Liver (tissue), 3 donors: ENCODE results near the gene MADD.

Experiments used
- EGR1 ChIP-seq, 2 donors: IDR thresholded peaks; 2 replicates each; pipeline ENCODE4 v1.6.1; 2016 to 2018; ENCODE audit warnings: antibody characterized with exemption in 2 of 2, low read depth in 2 of 2
- FOXA1 ChIP-seq: IDR thresholded peaks from 2 replicates; pipeline ENCODE4 v1.6.1; 2016; ENCODE audit warnings: antibody characterized with exemption
- GABPA ChIP-seq, 2 donors: IDR thresholded peaks in 1 of 2; conservative IDR thresholded peaks in 1 of 2; 2 replicates each; pipeline ENCODE4 v1.6.1; 2016; ENCODE audit warnings: antibody characterized with exemption in 2 of 2, mild to moderate bottlenecking in 1 of 2, moderate library complexity in 1 of 2
- JUND ChIP-seq, 2 donors: IDR thresholded peaks; 2 replicates each; pipeline ENCODE4 v1.6.1; 2016; ENCODE audit warnings: antibody characterized with exemption in 2 of 2
- NR2F2 ChIP-seq: IDR thresholded peaks from 2 replicates; pipeline ENCODE4 v1.6.1; 2016; ENCODE audit warnings: antibody characterized with exemption
- RAD21 ChIP-seq, 2 donors: IDR thresholded peaks; 2 replicates each; pipeline ENCODE4 v1.6.1; 2016; ENCODE audit warnings: antibody characterized with exemption in 2 of 2, mild to moderate bottlenecking in 2 of 2
- TAF1 ChIP-seq: conservative IDR thresholded peaks from 2 replicates; pipeline ENCODE4 v1.6.1; 2016; ENCODE audit warnings: antibody characterized with exemption, mild to moderate bottlenecking
- YY1 ChIP-seq: IDR thresholded peaks from 2 replicates; pipeline ENCODE4 v1.6.1; 2016; ENCODE audit warnings: antibody characterized with exemption, mild to moderate bottlenecking
- TF ChIP-seq, protein P1 (sequence below): fragments of 150-350 bp; IDR thresholded peaks from 2 replicates; pipeline ENCODE4 v1.5.1; 2017; ENCODE audit warnings: improper control_type of control experiment, low read depth, low read length; ENCODE audit not compliant: missing input control
- TF ChIP-seq, protein P2 (sequence below): IDR thresholded peaks from 2 replicates; pipeline ENCODE4 v1.6.1; 2016; ENCODE audit warnings: antibody characterized with exemption, mild to moderate bottlenecking
- TF ChIP-seq, protein P3 (sequence below): IDR thresholded peaks from 2 replicates; pipeline ENCODE4 v1.6.1; 2016; ENCODE audit warnings: antibody characterized with exemption
- TF ChIP-seq, protein P4 (sequence below): IDR thresholded peaks from 2 replicates; pipeline ENCODE4 v1.6.1; 2016; ENCODE audit warnings: antibody characterized with exemption
- donor health status: healthy.
- donor health status: healthy.

DNA sequence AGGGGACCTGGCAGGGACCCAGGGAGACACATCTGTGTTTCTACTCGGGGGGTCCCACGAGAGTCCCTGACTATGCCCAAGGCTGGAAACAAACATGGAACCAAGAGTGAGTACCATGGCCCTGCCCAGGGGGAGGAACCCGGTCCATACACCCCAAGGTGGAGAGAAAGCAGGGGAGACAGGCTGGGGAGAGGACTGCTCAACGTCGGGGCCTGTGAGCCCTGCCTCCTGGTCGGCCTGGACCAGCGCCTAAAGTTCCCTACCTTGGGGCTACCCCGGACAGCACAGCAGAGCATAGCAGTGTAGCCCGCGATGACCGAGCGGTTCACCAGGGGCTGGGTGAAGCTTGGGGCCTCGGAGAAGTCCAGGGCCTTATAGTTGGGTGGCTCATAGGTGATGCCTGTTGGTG, 62.4 kb downstream of the MADD start:
- TF ChIP-seq, protein P1, sequence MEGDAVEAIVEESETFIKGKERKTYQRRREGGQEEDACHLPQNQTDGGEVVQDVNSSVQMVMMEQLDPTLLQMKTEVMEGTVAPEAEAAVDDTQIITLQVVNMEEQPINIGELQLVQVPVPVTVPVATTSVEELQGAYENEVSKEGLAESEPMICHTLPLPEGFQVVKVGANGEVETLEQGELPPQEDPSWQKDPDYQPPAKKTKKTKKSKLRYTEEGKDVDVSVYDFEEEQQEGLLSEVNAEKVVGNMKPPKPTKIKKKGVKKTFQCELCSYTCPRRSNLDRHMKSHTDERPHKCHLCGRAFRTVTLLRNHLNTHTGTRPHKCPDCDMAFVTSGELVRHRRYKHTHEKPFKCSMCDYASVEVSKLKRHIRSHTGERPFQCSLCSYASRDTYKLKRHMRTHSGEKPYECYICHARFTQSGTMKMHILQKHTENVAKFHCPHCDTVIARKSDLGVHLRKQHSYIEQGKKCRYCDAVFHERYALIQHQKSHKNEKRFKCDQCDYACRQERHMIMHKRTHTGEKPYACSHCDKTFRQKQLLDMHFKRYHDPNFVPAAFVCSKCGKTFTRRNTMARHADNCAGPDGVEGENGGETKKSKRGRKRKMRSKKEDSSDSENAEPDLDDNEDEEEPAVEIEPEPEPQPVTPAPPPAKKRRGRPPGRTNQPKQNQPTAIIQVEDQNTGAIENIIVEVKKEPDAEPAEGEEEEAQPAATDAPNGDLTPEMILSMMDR, result no peak
- TF ChIP-seq YY1, result no peak
- no peak for TF ChIP-seq RAD21 (IDR thresholded peaks at IDR 0.05)
- TF ChIP-seq FOXA1, result no peak
- TF ChIP-seq, protein P2, sequence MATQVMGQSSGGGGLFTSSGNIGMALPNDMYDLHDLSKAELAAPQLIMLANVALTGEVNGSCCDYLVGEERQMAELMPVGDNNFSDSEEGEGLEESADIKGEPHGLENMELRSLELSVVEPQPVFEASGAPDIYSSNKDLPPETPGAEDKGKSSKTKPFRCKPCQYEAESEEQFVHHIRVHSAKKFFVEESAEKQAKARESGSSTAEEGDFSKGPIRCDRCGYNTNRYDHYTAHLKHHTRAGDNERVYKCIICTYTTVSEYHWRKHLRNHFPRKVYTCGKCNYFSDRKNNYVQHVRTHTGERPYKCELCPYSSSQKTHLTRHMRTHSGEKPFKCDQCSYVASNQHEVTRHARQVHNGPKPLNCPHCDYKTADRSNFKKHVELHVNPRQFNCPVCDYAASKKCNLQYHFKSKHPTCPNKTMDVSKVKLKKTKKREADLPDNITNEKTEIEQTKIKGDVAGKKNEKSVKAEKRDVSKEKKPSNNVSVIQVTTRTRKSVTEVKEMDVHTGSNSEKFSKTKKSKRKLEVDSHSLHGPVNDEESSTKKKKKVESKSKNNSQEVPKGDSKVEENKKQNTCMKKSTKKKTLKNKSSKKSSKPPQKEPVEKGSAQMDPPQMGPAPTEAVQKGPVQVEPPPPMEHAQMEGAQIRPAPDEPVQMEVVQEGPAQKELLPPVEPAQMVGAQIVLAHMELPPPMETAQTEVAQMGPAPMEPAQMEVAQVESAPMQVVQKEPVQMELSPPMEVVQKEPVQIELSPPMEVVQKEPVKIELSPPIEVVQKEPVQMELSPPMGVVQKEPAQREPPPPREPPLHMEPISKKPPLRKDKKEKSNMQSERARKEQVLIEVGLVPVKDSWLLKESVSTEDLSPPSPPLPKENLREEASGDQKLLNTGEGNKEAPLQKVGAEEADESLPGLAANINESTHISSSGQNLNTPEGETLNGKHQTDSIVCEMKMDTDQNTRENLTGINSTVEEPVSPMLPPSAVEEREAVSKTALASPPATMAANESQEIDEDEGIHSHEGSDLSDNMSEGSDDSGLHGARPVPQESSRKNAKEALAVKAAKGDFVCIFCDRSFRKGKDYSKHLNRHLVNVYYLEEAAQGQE, result no peak
- TF ChIP-seq, protein P3, sequence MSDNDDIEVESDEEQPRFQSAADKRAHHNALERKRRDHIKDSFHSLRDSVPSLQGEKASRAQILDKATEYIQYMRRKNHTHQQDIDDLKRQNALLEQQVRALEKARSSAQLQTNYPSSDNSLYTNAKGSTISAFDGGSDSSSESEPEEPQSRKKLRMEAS, result no peak
- TF ChIP-seq JUND (IDR thresholded peaks at IDR 0.05), result no peak
- no peak for TF ChIP-seq GABPA (IDR thresholded peaks at IDR 0.05 in 1 of 2, conservative IDR thresholded peaks at IDR 0.05 in 1 of 2)
- TF ChIP-seq NR2F2, result no peak
- TF ChIP-seq, protein P4, sequence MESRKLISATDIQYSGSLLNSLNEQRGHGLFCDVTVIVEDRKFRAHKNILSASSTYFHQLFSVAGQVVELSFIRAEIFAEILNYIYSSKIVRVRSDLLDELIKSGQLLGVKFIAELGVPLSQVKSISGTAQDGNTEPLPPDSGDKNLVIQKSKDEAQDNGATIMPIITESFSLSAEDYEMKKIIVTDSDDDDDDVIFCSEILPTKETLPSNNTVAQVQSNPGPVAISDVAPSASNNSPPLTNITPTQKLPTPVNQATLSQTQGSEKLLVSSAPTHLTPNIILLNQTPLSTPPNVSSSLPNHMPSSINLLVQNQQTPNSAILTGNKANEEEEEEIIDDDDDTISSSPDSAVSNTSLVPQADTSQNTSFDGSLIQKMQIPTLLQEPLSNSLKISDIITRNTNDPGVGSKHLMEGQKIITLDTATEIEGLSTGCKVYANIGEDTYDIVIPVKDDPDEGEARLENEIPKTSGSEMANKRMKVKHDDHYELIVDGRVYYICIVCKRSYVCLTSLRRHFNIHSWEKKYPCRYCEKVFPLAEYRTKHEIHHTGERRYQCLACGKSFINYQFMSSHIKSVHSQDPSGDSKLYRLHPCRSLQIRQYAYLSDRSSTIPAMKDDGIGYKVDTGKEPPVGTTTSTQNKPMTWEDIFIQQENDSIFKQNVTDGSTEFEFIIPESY, result no peak
- TF ChIP-seq EGR1 (IDR thresholded peaks at IDR 0.05; ENCODE audit: low read depth in 2 of 2), result no peak
- no peak for TF ChIP-seq TAF1
